ENCODE measurements around the gene PDGFRB. TPM values are rescaled to one million over a fixed set of nuclear protein-coding genes. Genes with fewer than 3 reads are reported as not detected.

Gene PDGFRB
- polyA plus RNA-seq, 1 experiment = 276 TPM

DNA sequence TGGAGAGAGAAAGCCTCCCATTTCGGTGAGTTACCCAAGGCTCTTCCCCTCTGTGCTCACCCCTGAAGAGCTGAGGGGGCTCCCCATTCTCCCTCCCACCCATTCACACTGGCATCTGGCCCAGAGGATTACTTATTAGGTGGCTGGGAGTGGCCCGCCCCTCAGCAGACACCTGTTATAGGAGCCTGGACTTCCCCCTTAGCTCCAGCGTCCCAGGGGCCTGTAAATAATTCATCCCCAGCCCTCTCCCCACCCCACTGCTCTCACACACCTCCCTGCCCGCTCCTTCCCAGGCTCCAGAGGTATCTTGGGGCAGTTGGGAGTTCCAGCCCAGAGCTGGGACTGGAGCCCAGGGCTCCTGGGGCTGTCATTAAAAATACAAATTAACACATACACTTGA, 22.6 kb upstream of the PDGFRB start:
- H3K36me3 ChIP-seq (ENCODE audit: control insufficient read depth, insufficient read depth, low read length) = no peaks in the 10 kb centered on the region
- DNase-seq (ENCODE audit: low read depth) = no peak
- TF ChIP-seq, protein P1, sequence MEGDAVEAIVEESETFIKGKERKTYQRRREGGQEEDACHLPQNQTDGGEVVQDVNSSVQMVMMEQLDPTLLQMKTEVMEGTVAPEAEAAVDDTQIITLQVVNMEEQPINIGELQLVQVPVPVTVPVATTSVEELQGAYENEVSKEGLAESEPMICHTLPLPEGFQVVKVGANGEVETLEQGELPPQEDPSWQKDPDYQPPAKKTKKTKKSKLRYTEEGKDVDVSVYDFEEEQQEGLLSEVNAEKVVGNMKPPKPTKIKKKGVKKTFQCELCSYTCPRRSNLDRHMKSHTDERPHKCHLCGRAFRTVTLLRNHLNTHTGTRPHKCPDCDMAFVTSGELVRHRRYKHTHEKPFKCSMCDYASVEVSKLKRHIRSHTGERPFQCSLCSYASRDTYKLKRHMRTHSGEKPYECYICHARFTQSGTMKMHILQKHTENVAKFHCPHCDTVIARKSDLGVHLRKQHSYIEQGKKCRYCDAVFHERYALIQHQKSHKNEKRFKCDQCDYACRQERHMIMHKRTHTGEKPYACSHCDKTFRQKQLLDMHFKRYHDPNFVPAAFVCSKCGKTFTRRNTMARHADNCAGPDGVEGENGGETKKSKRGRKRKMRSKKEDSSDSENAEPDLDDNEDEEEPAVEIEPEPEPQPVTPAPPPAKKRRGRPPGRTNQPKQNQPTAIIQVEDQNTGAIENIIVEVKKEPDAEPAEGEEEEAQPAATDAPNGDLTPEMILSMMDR (IDR thresholded peaks at IDR 0.05; ENCODE audit: insufficient read depth, low read depth, low read length) = no peak
- ChIA-PET CTCF (interaction anchor here (0.8 to 2.2 kb wide), 4 partner anchors 14 to 22 kb away, joined by 3 to 7 read pairs (median 4); partner anchors contain the start of gene PDGFRB), POLR2A (no interaction called here)
- no peaks in the 10 kb centered on the region; the same call in 1 of the 2 replicates for H3K27me3 ChIP-seq (ENCODE audit: control insufficient read depth, insufficient read depth, low read length)
- no peak overlapping the region for H3K4me3 ChIP-seq (ENCODE audit: low read depth, low read length)

GRCh38 chr5:150177721-150178120, 22.1 kb upstream of the PDGFRB start:
- ChIA-PET POLR2A (no interaction called here), CTCF (interaction anchor here (1.2 to 2.2 kb wide), 4 partner anchors 12 to 20 kb away, joined by 3 to 7 read pairs (median 4); partner anchors contain the start of gene SLC6A7)
- Histone ChIP-seq H3K4me3 (ENCODE audit: low read depth, low read length) (no peak overlapping the region), H3K36me3 (ENCODE audit: control insufficient read depth, insufficient read depth, low read length) (no peaks in the 10 kb centered on the region), H3K27me3 (ENCODE audit: control insufficient read depth, insufficient read depth, low read length) (no peaks in the 10 kb centered on the region)
- TF ChIP-seq, protein P1 (IDR thresholded peaks at IDR 0.05; ENCODE audit: insufficient read depth, low read depth, low read length) = no peak
- DNase-seq (ENCODE audit: low read depth) = no peak

GRCh38 chr5:150176745-150177477, 21.3 kb upstream of the PDGFRB start:
- Histone ChIP-seq H3K36me3 (ENCODE audit: control insufficient read depth, insufficient read depth, low read length) (no peaks in the 10 kb centered on the region), H3K27me3 (ENCODE audit: control insufficient read depth, insufficient read depth, low read length) (no peaks in the 10 kb centered on the region), H3K4me3 (ENCODE audit: low read depth, low read length) (no peak overlapping the region)
- no peak for DNase-seq (ENCODE audit: low read depth)
- POLR2A ChIA-PET = no interaction called here
- TF ChIP-seq, protein P1 (IDR thresholded peaks at IDR 0.05; ENCODE audit: insufficient read depth, low read depth, low read length) = no peak
- CTCF ChIA-PET = interaction anchor here (1.2 to 5.9 kb wide), 9 partner anchors 10 to 139 kb away, joined by 3 to 38 read pairs (median 5); partner anchors contain the start of genes CDX1 and SLC6A7

DNA sequence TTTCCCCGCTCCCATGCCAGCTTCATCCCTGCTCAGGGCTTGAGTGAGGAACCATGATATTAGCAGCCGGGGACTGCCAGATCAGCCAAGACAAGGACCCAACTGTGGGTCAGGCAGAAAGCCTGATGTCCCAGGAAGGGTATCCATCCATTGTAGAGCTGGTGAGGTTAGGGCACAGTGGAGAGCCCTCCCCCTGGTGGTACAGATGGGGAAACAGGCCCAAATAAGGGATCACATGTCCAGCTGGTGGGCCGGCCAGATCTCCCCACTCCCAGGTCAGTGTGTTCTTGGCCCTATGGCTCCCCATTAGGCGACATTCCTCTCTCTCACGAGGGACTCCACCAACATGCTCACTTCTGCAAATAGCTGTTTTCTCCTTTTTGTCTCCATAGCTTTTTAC, 19.9 kb upstream of the PDGFRB start:
- TF ChIP-seq, protein P1 (IDR thresholded peaks at IDR 0.05; ENCODE audit: insufficient read depth, low read depth, low read length) = peak; percentile 68
- ChIA-PET POLR2A (no interaction called here), CTCF (interaction anchor here (0.6 to 5.9 kb wide), 22 partner anchors 11 to 258 kb away, joined by 3 to 38 read pairs (median 3); partner anchors contain the start of genes CDX1 and PDGFRB)
- H3K36me3 ChIP-seq (ENCODE audit: control insufficient read depth, insufficient read depth, low read length) = no peaks in the 10 kb centered on the region
- no peak for DNase-seq (ENCODE audit: low read depth)
- H3K27me3 ChIP-seq (ENCODE audit: control insufficient read depth, insufficient read depth, low read length) = no peaks in the 10 kb centered on the region
- H3K4me3 ChIP-seq (ENCODE audit: low read depth, low read length) = no peak overlapping the region

DNA sequence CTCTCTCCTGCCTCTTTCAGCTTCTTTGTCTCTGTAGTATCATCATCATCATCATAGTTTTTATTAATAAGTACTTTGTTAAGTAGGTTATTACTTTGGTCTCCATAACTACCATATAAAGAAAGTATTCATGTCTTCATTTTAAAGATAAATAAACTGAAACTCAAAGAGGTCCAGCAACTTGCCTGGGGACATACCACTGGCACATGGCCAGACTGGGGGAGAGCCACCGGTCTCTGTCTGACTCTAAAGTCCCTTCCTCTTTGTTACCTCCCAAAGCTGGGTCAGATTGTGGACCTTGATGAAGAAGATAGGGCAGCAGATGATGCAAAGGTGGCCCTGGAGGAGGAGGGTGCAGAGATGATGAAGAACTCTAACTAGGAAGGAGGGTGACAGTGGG, 19.4 kb upstream of the PDGFRB start:
- TF ChIP-seq, protein P1 (IDR thresholded peaks at IDR 0.05; ENCODE audit: insufficient read depth, low read depth, low read length) = no peak
- Histone ChIP-seq H3K4me3 (ENCODE audit: low read depth, low read length) (no peak overlapping the region), H3K36me3 (ENCODE audit: control insufficient read depth, insufficient read depth, low read length) (no peaks in the 10 kb centered on the region), H3K27me3 (ENCODE audit: control insufficient read depth, insufficient read depth, low read length) (0 out of 2 replicates have a peak, but pooled peaks cover 2% of the 10 kb centered on the region)
- ChIA-PET CTCF (interaction anchor here (0.7 to 5.9 kb wide), 20 partner anchors 11 to 258 kb away, joined by 3 to 38 read pairs (median 3); partner anchors contain the start of genes CDX1 and PDGFRB), POLR2A (interaction anchor here (0.6 kb wide), 1 partner anchor 295 kb away, joined by 3 read pairs; no protein-coding TSS in a partner anchor)
- no peak for DNase-seq (ENCODE audit: low read depth)

Measured in BJ (cell line).